Neural progenitor cell (in vitro differentiated cells): ENCODE data around the gene SV2B. TPM values are rescaled to one million over a fixed set of nuclear protein-coding genes. Genes with fewer than 3 reads are reported as not detected.

Source experiments
- DNase-seq: peaks from one replicate; pipeline ENCODE4 v3.0.0-alpha.2; 2016; ENCODE audit warnings: low spot score
- H2AFZ ChIP-seq: fragments of 200-600 bp; sonication (generic); replicated peaks from 2 replicates; pipeline ENCODE4 v1.6.1; 2016; ENCODE audit warnings: antibody characterized with exemption
- H3F3A ChIP-seq: fragments of 200-600 bp; sonication (generic); 2 replicates; pipeline ENCODE4 v1.6.1; 2016; ENCODE audit warnings: antibody characterized with exemption, low read depth
- H3K27ac ChIP-seq: fragments of 200-600 bp; sonication (generic); 2 replicates; pipeline ENCODE4 v1.5.1; 2016; ENCODE audit warnings: mild to moderate bottlenecking
- H3K27me3 ChIP-seq: fragments of 200-600 bp; sonication (generic); 2 replicates; pipeline ENCODE4 v1.6.1; 2016; ENCODE audit warnings: mild to moderate bottlenecking, moderate library complexity
- H3K36me3 ChIP-seq: fragments of 200-600 bp; sonication (generic); 2 replicates; pipeline ENCODE4 v1.5.1; 2016
- H3K4me1 ChIP-seq: fragments of 200-600 bp; sonication (generic); 2 replicates; pipeline ENCODE4 v1.6.1; 2016; ENCODE audit warnings: mixed run types
- H3K4me2 ChIP-seq: fragments of 200-600 bp; sonication (generic); 2 replicates; pipeline ENCODE4 v1.6.1; 2016
- H3K4me3 ChIP-seq: fragments of 200-600 bp; sonication (generic); 2 replicates; pipeline ENCODE4 v1.5.1; 2016
- H3K79me2 ChIP-seq: fragments of 200-600 bp; sonication (generic); 2 replicates; pipeline ENCODE4 v1.6.1; 2016; ENCODE audit warnings: low read depth
- H3K9ac ChIP-seq: fragments of 200-600 bp; sonication (generic); 2 replicates; pipeline ENCODE4 v1.6.1; 2016
- H3K9me3 ChIP-seq: fragments of 200-600 bp; sonication (generic); 2 replicates; pipeline ENCODE4 v1.5.1; 2016; ENCODE audit warnings: low read depth
- H4K20me1 ChIP-seq: fragments of 200-600 bp; sonication (generic); 2 replicates; pipeline ENCODE4 v1.6.1; 2016; ENCODE audit warnings: low read depth
- H3K27ac Mint-ChIP-seq: 3 replicates; pipeline ENCODE4 v1.8.0; 2021; ENCODE audit warnings: mixed read lengths
- H3K27me3 Mint-ChIP-seq: 2 replicates; pipeline ENCODE4 v1.8.0; 2022; ENCODE audit warnings: low read depth, mild to moderate bottlenecking, inconsistent platforms, moderate library complexity, mixed read lengths; ENCODE audit not compliant: insufficient read depth
- H3K36me3 Mint-ChIP-seq: 3 replicates; pipeline ENCODE4 v1.8.0; 2021; ENCODE audit warnings: mixed read lengths
- H3K4me1 Mint-ChIP-seq: 3 replicates; pipeline ENCODE4 v1.8.0; 2021; ENCODE audit warnings: mixed read lengths
- H3K4me3 Mint-ChIP-seq: 3 replicates; pipeline ENCODE4 v1.8.0; 2021; ENCODE audit warnings: mild to moderate bottlenecking, moderate library complexity, mixed read lengths
- H3K9me3 Mint-ChIP-seq: 3 replicates; pipeline ENCODE4 v1.8.0; 2020; ENCODE audit warnings: mixed read lengths
- EZH2 ChIP-seq: fragments of 200-600 bp; sonication (generic); IDR thresholded peaks from 2 replicates; pipeline ENCODE4 v1.6.1; 2017; ENCODE audit warnings: antibody characterized with exemption, mild to moderate bottlenecking, moderate library complexity
- EZH2phosphoT487 ChIP-seq: fragments of 200-600 bp; sonication (generic); IDR thresholded peaks from 2 replicates; pipeline ENCODE4 v1.6.1; 2017; ENCODE audit warnings: antibody characterized with exemption
- total RNA-seq: library from RNA; depleted of rRNA; stranded (reverse); fragments of >200 nt; gene quantifications from 2 replicates; pipeline ENCODE4 v1.2.3, GENCODE V29; 2015; ENCODE audit warnings: low replicate concordance
- TF ChIP-seq, protein P1 (sequence below): fragments of 200-600 bp; sonication (generic); IDR thresholded peaks from 2 replicates; pipeline ENCODE4 v1.5.1; 2017; ENCODE audit warnings: antibody characterized with exemption, mild to moderate bottlenecking

SV2B gene
- total RNA-seq, 1 donor from 2014 or later = 0.02 TPM

DNA sequence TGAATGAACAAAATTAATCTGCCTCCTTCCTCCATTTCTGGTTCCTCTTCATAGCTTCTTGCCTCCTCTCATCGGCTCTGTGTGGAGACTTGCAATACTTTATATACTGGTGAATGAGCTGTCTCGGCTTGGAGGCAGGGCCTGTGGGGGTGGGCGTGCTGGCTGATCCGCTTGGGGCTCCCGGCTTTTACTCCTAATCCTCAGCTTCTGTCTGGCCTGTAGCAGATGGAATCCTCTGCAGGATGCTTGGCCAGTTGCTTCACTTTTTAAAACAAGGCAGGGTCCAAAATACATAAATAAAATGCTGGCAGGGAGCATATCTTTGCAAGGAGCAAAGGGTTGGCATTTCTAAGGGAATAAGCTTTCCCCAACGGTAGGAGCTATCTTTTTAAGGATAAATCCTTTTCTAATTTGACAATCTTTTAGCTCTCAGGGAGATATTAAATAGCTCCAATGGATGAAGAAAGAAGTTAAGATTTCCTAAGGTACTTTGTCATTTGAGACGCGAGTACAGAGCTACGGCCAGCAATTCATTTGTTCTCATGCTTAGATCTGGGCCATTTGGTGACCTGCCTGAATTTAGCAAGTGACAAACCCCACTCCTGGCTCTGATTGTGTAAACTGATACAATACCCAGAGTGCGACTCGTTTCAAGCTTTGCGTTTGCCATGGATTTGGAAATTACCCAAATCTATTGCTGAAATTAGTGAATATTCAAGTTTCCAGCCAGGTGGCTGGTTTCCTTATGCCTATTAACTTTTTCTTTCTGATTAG is 18.9 kb downstream of the SV2B start:
- H3K27ac Mint-ChIP-seq = no peak overlapping the region
- H3K4me1 Mint-ChIP-seq = peaks cover 9% of the 10 kb centered on the region
- TF ChIP-seq, protein P1, sequence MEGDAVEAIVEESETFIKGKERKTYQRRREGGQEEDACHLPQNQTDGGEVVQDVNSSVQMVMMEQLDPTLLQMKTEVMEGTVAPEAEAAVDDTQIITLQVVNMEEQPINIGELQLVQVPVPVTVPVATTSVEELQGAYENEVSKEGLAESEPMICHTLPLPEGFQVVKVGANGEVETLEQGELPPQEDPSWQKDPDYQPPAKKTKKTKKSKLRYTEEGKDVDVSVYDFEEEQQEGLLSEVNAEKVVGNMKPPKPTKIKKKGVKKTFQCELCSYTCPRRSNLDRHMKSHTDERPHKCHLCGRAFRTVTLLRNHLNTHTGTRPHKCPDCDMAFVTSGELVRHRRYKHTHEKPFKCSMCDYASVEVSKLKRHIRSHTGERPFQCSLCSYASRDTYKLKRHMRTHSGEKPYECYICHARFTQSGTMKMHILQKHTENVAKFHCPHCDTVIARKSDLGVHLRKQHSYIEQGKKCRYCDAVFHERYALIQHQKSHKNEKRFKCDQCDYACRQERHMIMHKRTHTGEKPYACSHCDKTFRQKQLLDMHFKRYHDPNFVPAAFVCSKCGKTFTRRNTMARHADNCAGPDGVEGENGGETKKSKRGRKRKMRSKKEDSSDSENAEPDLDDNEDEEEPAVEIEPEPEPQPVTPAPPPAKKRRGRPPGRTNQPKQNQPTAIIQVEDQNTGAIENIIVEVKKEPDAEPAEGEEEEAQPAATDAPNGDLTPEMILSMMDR = no peak
- TF ChIP-seq EZH2 = no peak
- TF ChIP-seq EZH2phosphoT487 = no peak
- H3K9me3 Mint-ChIP-seq = no peaks in the 10 kb centered on the region
- Histone ChIP-seq H3K79me2 (no peaks in the 10 kb centered on the region), H2AFZ (peak overlapping the region; percentile 85), H3K4me2 (peak overlapping the region; percentile 22), H3K36me3 (no peaks in the 10 kb centered on the region), H3K4me3 (no peak overlapping the region), H3F3A (peaks cover 3% of the 10 kb centered on the region), H3K9me3 (peaks cover 9% of the 10 kb centered on the region), H3K27me3 (no peaks in the 10 kb centered on the region), H3K4me1 (peaks cover 19% of the 10 kb centered on the region), H4K20me1 (no peaks in the 10 kb centered on the region), H3K27ac (no peak overlapping the region), H3K9ac (no peak overlapping the region)
- no peak overlapping the region for H3K4me3 Mint-ChIP-seq
- peaks cover 6% of the 10 kb centered on the region for H3K27me3 Mint-ChIP-seq
- DNase-seq = peak; percentile 25
- H3K36me3 Mint-ChIP-seq = no peaks in the 10 kb centered on the region

DNA sequence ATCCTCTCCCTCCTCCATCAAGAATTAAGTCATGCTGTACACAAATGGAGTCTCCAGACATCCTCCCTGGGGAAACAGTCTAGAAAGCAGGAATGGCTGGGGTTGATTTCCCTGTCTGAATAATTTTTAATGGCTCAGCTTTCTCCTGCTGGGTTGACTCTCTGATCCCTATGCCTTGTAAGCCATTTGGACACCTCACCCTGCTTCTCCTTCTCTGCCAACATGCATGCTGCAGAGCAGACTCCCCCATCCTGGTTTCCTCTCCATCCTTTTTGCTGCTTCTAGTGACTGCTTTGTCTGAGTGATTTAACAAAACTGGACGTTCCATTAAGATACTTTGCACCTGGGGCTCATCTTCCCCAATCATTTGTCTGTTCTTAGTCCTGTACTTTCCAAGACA is 22.2 kb downstream of the SV2B start:
- TF ChIP-seq EZH2 (no peak), EZH2phosphoT487 (no peak)
- TF ChIP-seq, protein P1 = no peak
- Histone ChIP-seq H3K79me2 (no peaks in the 10 kb centered on the region), H3K4me2 (no peak overlapping the region), H4K20me1 (no peaks in the 10 kb centered on the region), H3K9ac (no peak overlapping the region), H3K4me1 (peaks cover 19% of the 10 kb centered on the region), H3K27me3 (no peaks in the 10 kb centered on the region), H3K9me3 (peaks cover 9% of the 10 kb centered on the region), H3K27ac (no peak overlapping the region), H3K4me3 (no peak overlapping the region), H3F3A (peaks cover 6% of the 10 kb centered on the region), H2AFZ (no peak overlapping the region), H3K36me3 (no peaks in the 10 kb centered on the region)
- peaks cover 5% of the 10 kb centered on the region for H3K27me3 Mint-ChIP-seq
- no peak for DNase-seq
- H3K4me3 Mint-ChIP-seq = no peak overlapping the region
- H3K36me3 Mint-ChIP-seq = no peaks in the 10 kb centered on the region
- no peak overlapping the region for H3K27ac Mint-ChIP-seq
- H3K4me1 Mint-ChIP-seq = peaks cover 11% of the 10 kb centered on the region
- H3K9me3 Mint-ChIP-seq = no peaks in the 10 kb centered on the region

DNA sequence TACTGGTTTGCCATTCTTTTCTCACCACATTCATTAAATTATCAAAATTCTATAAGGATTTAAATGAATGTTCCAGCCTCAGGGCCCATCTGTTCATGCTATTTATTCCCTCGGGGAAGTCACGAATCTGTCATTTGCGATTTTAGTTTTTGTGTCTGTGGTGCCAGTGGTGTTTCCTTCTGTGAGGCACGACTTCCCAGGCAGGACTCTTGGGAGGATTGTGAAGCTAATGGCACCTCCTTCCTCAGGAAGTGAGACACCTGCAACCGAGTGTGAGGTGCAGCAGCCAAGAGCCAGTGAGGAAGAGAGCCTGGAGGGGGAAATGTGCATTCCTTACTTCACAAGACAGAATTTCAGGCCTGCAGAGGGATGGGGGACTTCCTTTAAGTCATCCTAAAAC is 24.1 kb downstream of the SV2B start:
- peaks cover 7% of the 10 kb centered on the region for H3K27me3 Mint-ChIP-seq
- peaks cover 14% of the 10 kb centered on the region for H3F3A ChIP-seq
- TF ChIP-seq, protein P1 = no peak
- TF ChIP-seq EZH2 (no peak), EZH2phosphoT487 (no peak)
- no peak overlapping the region for H2AFZ ChIP-seq
- no peaks in the 10 kb centered on the region for H3K27me3 ChIP-seq
- H3K4me1 Mint-ChIP-seq = peaks cover 11% of the 10 kb centered on the region
- no peak for DNase-seq
- no peaks in the 10 kb centered on the region for H4K20me1 ChIP-seq
- no peak overlapping the region for H3K9ac ChIP-seq
- H3K36me3 ChIP-seq = no peaks in the 10 kb centered on the region
- H3K4me1 ChIP-seq = peaks cover 16% of the 10 kb centered on the region
- peaks cover 5% of the 10 kb centered on the region for H3K9me3 ChIP-seq
- no peak overlapping the region for H3K27ac Mint-ChIP-seq
- no peak overlapping the region for H3K4me2 ChIP-seq
- no peaks in the 10 kb centered on the region for H3K36me3 Mint-ChIP-seq
- H3K4me3 Mint-ChIP-seq = no peak overlapping the region
- H3K9me3 Mint-ChIP-seq = no peaks in the 10 kb centered on the region
- no peak overlapping the region for H3K4me3 ChIP-seq
- H3K27ac ChIP-seq = no peak overlapping the region
- H3K79me2 ChIP-seq = no peaks in the 10 kb centered on the region
